ENCODE data around the gene RIF1.

The RIF1 gene

GRCh38 chr2:151523850-151524249, 114.1 kb downstream of the RIF1 start:
- DNase-seq (ENCODE audit: low read depth) = no peak

- DNase-seq (ENCODE audit: low read depth) = no peak
These were observed 116.2 kb downstream of the RIF1 start for GRCh38 chr2:151525821-151526373.

- no peak for DNase-seq (ENCODE audit: low read depth)
These were observed 116.9 kb downstream of the RIF1 start for GRCh38 chr2:151526572-151527090.
